D721Med (cell line): ENCODE results near the gene RPL37.
"Not testable (repeated sequence)": the region's sequence is repeated elsewhere in the genome, so short reads cannot be mapped to it uniquely, and the experiment has no call there.

ENCODE experiments used
- DNase-seq: peaks from one replicate; pipeline ENCODE4 v3.0.0; 2011; ENCODE audit warnings: low spot score; ENCODE audit not compliant: insufficient read length
- FAIRE-seq: peaks from 2 replicates; lab custom pipeline; 2011; peaks lifted over from hg19 to GRCh38; lab: Jason Lieb, UNC
- TF ChIP-seq, protein P1 (sequence below): IDR thresholded peaks from 2 replicates; pipeline ENCODE4 v1.5.1; 2012; ENCODE audit warnings: mild to moderate bottlenecking, control low read depth; ENCODE audit not compliant: insufficient read depth; ENCODE audit errors: missing control alignments

The RPL37 gene

DNA sequence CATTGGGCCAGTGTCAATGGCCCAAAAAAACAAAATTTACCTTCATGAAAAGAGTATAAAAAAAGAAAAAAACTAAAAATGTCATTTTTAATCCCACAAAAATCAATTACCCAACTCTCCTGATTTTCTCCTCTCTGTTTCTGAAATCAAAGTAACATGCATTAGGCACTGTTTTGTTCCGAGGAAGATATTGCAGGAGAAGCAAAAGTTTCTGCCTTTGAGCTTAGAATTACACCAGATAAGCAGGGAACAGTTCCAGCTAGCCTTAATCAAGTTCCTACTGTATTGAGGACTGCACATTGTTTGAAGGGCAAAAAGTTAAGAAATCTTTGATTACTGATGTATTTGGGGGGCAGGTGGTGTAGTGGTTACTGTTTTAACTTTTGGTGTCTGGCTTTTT lies 35.8 kb downstream of the RPL37 start:
- FAIRE-seq: no peak
- no peak for DNase-seq
- TF ChIP-seq, protein P1, sequence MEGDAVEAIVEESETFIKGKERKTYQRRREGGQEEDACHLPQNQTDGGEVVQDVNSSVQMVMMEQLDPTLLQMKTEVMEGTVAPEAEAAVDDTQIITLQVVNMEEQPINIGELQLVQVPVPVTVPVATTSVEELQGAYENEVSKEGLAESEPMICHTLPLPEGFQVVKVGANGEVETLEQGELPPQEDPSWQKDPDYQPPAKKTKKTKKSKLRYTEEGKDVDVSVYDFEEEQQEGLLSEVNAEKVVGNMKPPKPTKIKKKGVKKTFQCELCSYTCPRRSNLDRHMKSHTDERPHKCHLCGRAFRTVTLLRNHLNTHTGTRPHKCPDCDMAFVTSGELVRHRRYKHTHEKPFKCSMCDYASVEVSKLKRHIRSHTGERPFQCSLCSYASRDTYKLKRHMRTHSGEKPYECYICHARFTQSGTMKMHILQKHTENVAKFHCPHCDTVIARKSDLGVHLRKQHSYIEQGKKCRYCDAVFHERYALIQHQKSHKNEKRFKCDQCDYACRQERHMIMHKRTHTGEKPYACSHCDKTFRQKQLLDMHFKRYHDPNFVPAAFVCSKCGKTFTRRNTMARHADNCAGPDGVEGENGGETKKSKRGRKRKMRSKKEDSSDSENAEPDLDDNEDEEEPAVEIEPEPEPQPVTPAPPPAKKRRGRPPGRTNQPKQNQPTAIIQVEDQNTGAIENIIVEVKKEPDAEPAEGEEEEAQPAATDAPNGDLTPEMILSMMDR: no peak

DNA sequence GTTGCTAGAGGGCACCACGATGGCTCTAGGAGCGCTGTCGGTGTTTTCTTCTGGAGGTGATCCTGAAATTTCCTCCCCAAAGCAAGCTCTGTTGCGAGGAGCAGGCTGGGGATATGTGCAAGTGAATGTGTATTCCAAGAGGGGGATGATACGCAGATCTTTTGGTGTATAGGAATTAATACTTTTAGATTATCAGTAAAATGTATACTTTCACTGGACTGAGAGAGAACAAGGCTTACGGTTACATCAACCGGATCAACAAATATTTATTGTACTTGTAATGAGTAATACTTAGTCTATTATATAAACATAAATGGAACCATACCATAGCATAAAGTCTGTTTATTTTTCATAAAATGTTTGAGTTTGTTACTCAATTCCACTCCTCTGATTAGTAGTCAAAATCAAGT lies 36.2 kb downstream of the RPL37 start:
- FAIRE-seq (no peak), DNase-seq (no peak)
- TF ChIP-seq, protein P1: no peak

DNA sequence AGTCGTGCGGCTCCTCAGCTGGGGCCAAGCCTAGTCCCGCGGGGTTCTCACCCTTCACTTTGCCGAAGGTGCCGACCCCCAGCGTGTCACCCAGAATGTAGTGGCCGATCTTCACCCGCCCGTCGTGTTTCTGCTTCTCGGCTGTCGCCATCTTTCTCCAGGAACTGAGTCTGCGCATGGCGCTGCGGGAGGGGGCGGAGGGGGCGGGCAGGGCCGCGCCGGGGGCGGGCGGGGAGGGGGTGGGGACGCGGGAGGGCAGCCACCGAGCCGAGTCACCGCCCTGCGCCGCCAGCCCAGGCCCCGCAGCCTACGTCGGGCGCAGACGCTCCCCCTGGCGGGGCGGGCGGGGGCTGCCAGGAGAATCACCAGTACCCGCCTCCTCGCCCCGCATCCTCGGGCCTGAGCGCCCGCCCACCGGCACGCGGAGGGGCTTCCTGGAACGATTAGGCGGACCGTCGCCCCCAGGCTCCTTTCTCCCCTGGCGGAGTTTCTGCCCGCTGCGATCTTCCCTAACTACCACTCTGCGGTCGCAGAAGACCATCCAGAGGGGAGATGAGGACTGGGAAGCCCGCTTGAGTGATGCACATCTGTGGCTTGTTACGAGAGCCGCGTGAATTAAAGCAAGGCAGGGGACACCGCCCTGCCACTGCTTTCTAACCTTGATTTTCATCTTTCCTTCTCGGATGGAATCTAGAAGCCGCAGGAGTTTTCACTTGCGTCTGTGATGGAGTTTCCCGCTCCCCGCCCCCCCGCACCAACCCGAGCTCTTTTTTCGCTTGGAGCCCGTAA lies 36.8 kb downstream of the RPL37 start, which contains the start of gene PRKAA1:
Gene PRKAA1, minus strand, starts transcription at position 363 of the 789 bp plus-strand sequence. Its CDS starts 185 bp downstream, at position 178.
- peak; percentile 40 for DNase-seq
- no peak for FAIRE-seq
- TF ChIP-seq, protein P1: peak; percentile 48

DNA sequence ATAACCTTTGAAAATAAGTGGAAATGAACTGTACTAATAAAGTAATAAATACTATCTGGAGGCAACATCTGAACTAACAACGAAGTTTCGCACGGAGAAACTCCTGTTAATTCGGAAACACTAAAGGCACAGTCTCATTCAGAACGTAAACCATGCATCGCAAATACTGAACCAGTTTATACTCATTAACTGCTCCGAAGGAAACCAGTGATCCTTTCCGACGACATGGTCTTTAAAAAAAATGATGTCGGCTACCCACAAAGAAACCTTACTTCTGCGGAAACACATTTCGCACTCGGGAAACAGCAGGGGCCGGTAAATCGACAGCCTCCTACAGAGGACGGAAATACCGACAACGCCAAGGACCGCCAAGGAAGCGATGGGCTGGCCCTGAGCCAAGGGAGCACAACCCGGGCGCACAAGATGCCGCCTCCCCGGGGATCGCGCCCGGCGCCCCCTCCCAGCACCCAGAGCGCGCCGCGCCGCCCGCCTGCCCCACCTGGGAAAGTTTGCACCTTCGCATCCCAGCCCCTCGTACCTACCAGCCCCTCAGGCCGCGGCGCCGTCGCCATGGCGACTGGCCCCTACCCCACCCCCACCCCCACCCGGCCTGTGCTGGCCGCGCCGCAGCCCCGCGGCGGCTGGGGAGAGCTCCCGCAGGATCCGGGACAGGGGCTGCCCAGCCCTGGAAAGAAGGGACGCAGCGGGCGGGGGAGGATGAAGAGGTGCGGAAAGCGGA lies 37.6 kb downstream of the RPL37 start:
- FAIRE-seq (no peak), DNase-seq (no peak)
- TF ChIP-seq, protein P1: no peak

DNA sequence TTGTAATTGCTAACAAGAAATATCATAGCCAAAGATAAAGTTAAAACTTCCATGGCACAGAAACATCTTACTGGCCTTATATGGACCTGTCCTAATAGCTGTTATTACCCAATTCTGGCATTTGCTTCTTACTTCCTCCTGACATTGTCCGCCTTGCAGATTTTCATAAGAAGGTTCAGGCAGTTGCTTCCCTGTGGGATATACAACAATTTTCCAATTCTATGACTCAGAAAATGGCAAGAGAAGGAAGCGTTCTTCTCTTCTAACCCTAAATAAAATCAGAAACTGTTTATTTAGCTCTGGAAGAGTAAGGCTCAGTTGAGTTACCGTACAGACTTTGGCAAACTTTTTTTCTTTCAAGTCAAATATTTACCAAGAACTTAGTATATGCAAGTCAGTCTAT lies 38.5 kb downstream of the RPL37 start:
- TF ChIP-seq, protein P1: no peak
- FAIRE-seq (no peak), DNase-seq (no peak)

DNA sequence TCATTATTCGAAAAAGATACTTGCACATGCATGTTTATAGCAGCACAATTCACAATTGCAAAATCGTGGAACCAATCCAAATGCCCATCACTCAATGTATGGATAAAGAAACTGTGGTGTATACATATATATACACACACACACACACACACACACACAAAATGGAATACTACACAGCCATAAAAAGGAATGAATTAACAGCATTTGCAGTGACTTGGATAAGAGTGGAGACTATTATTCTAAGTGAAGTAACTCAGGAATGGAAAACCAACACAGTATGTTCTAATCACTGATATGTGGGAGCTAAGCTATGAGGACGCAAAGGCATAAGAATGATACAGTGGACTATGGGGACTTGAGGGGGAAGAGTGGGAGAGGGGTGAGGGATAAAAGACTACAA lies 40.1 kb downstream of the RPL37 start:
- FAIRE-seq: not testable (repeated sequence)

DNA sequence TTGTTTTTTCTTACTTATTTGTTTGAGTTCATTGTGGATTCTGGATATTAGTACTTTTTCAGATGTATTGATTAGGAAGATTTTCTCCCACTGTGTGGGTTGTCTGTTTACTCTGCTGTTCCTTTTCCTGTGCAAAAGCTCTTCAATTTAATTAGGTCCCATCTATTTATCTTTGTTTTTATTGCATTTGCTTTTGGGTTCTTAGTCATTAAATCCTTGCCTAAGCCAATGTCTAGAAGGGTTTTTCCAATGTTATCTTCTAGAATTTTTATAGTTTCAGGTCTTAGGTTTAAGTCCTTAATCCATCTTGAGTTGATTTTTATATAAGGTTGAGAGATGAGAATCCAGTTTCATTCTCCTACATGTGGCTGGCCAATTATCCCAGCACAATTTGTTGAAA lies 40.7 kb downstream of the RPL37 start:
- not testable (repeated sequence) for DNase-seq, FAIRE-seq

More for the DNA sequence above, 40.1 kb downstream of the RPL37 start:
- not testable (repeated sequence) for DNase-seq

DNA sequence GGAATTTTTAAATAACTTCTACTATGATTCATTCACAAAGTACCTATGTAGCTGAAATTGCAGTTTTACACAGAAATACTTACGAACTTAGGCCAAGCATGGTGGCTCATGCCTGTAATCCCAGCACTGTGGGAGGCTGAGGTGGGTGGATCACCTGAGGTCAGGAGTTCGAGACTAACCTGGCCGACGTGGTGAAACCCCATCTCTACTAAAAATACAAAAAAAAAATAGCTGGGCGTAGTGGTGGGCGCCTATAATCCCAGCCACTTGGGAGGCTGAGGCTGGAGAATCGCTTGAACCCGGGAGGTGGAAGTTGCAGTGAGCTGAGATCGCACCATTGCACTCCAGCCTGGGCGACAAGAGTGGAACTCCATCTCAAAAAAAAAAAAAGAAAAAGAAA lies 42.3 kb downstream of the RPL37 start:
- not testable (repeated sequence) for FAIRE-seq, DNase-seq
